Glutamatergic neuron (in vitro differentiated cells): ENCODE measurements around the gene OSBP2. TPM values are rescaled to one million over a fixed set of nuclear protein-coding genes. Genes with fewer than 3 reads are reported as not detected.

ENCODE experiments used
- DNase-seq: peaks from one replicate; pipeline ENCODE4 v3.0.0; 2022
- H3K27ac Mint-ChIP-seq: one replicate; pipeline ENCODE4 v1.8.0; 2020; ENCODE audit warnings: mild to moderate bottlenecking, mixed read lengths, inconsistent platforms; ENCODE audit not compliant: unreplicated experiment
- H3K27me3 Mint-ChIP-seq: one replicate; pipeline ENCODE4 v1.8.0; 2020; ENCODE audit warnings: mild to moderate bottlenecking, moderate library complexity, mixed read lengths, inconsistent platforms; ENCODE audit not compliant: unreplicated experiment
- H3K36me3 Mint-ChIP-seq: one replicate; pipeline ENCODE4 v1.8.0; 2020; ENCODE audit warnings: mild to moderate bottlenecking, mixed read lengths, inconsistent platforms; ENCODE audit not compliant: unreplicated experiment
- H3K4me1 Mint-ChIP-seq: one replicate; pipeline ENCODE4 v1.8.0; 2020; ENCODE audit warnings: mild to moderate bottlenecking, low read depth, mixed read lengths, inconsistent platforms; ENCODE audit not compliant: unreplicated experiment
- H3K4me3 Mint-ChIP-seq: one replicate; pipeline ENCODE4 v1.8.0; 2020; ENCODE audit warnings: mild to moderate bottlenecking, mixed read lengths, inconsistent platforms; ENCODE audit not compliant: unreplicated experiment
- H3K9me3 Mint-ChIP-seq: one replicate; pipeline ENCODE4 v1.8.0; 2020; ENCODE audit warnings: mild to moderate bottlenecking, moderate library complexity, mixed read lengths, inconsistent platforms; ENCODE audit not compliant: unreplicated experiment
- CTCF ChIP-seq: fragments of 200-600 bp; sonication (generic); IDR thresholded peaks from one replicate; pipeline ENCODE4 v1.5.0; 2021; ENCODE audit not compliant: partially characterized antibody, unreplicated experiment
- total RNA-seq: library from RNA; stranded (reverse); fragmentation: NEBNext Ultra II Directional; extraction: Animal tissue kit (Norgen Biotek cat#: 25700); gene quantifications from one replicate; pipeline ENCODE4 v1.2.1, GENCODE V29; 2021; ENCODE audit not compliant: unreplicated experiment

Gene OSBP2
- total RNA-seq, 1 donor from 2014 or later: 18.3 TPM

GRCh38 chr22:30877662-30878515 lies 183.2 kb downstream of the OSBP2 start:
- peaks cover 30% of the 10 kb centered on the region for H3K4me1 Mint-ChIP-seq
- H3K27ac Mint-ChIP-seq: peak overlapping the region; percentile 80
- DNase-seq: no peak
- H3K36me3 Mint-ChIP-seq: no peaks in the 10 kb centered on the region
- TF ChIP-seq CTCF: no peak
- peaks cover 7% of the 10 kb centered on the region for H3K9me3 Mint-ChIP-seq
- H3K4me3 Mint-ChIP-seq: no peak overlapping the region
- H3K27me3 Mint-ChIP-seq: peaks cover 8% of the 10 kb centered on the region

DNA sequence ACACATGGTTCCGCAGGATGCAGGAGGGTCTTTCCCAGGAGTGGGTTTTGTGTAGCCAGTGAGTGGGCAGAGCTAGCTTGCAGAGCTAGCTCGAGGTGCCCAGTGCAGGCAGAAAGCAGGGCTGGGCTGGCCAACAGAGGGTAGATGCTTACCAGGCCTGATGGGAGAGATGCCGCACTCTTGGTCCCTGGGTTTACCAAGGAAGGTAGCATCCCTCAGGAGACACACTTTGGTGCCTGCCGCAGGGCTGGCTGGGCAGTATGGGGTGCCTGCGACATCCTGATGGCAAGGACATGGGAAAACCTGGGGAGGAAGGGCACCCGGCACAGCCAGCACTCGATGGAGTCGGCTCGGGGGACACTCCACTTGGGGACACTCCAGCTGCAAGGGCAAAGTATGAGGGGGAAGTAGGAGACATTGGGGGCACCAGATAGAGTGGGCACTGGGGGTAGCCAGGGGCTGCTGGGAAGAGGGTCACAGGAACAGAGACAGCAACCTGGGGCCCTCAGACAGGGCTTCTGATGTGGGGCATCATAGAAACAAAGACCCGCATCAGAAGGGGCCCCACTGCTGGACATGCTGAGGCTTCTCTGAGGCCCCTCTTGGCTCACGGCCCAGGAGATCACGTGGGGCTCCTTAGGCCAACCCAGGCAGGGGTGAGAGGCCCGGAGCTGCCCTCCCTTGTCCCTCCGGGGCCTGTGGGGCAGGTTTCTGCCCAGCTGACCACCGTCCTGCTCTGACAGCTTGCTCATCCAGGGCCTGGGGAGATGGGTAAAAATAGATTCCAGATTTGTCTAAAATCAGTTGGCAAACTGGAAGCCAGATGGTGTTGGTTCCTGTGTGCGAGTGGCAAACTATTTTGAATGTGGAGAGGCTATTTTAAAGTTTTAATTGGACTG lies 184.1 kb downstream of the OSBP2 start:
- Mint-ChIP-seq H3K4me3 (peak overlapping the region; percentile 63), H3K27ac (peak overlapping the region; percentile 80), H3K4me1 (peaks cover 30% of the 10 kb centered on the region), H3K27me3 (peaks cover 11% of the 10 kb centered on the region), H3K9me3 (peaks cover 7% of the 10 kb centered on the region), H3K36me3 (no peaks in the 10 kb centered on the region)
- TF ChIP-seq CTCF: no peak
- DNase-seq: peak; percentile 54

GRCh38 chr22:30879415-30879797 lies 184.7 kb downstream of the OSBP2 start:
- TF ChIP-seq CTCF: no peak
- Mint-ChIP-seq H3K9me3 (peaks cover 7% of the 10 kb centered on the region), H3K4me1 (peaks cover 30% of the 10 kb centered on the region), H3K4me3 (peak overlapping the region; percentile 30), H3K27me3 (peaks cover 13% of the 10 kb centered on the region), H3K36me3 (no peaks in the 10 kb centered on the region), H3K27ac (peak overlapping the region; percentile 67)
- no peak for DNase-seq

DNA sequence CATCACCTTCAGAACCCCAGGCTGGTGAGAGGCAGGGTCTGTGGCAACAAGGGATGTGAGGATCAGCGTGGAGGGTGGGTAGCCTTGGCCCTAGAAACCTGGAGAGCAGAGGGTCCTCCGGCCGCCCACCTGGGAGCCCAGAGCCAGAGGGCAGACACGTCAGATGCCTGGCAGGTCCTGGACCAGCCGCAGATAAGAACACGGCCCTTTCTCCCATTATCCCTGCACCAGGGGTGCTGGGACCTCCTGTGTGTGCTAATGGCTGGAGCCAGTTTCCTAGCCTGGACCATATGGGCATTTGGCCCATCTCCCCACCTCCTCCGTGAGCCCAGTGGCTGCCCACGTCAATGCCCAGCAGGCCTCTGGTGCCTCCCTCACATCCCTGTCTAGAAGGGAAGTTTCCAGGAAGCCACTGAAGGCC lies 185.5 kb downstream of the OSBP2 start:
- TF ChIP-seq CTCF: no peak
- Mint-ChIP-seq H3K9me3 (peaks cover 7% of the 10 kb centered on the region), H3K27me3 (peaks cover 13% of the 10 kb centered on the region), H3K27ac (no peak overlapping the region), H3K36me3 (no peaks in the 10 kb centered on the region), H3K4me3 (no peak overlapping the region), H3K4me1 (peaks cover 30% of the 10 kb centered on the region)
- no peak for DNase-seq
